ENCODE data around the gene ABCB4. TPM values are rescaled to one million over a fixed set of nuclear protein-coding genes. Genes with fewer than 3 reads are reported as not detected.

ABCB4 gene
- polyA plus RNA-seq, 1 donor = 0.40 TPM

Other genes starting within 250 kb of the ABCB4 start
- gene CROT, start 130.0 kb downstream of the ABCB4 start, polyA plus RNA-seq (ENCODE audit: insufficient read length) = 9.3 TPM
- 0.38 TPM for gene ABCB1, start 125.2 kb upstream of the ABCB4 start, polyA plus RNA-seq (ENCODE audit: insufficient read length)
- 0.13 TPM for gene RUNDC3B, start 152.7 kb upstream of the ABCB4 start, polyA plus RNA-seq (ENCODE audit: insufficient read length)